SK-N-SH (cell line): ENCODE measurements around the gene COL23A1. TPM values are rescaled to one million over a fixed set of nuclear protein-coding genes. Genes with fewer than 3 reads are reported as not detected.

Source experiments
- CTCF ChIA-PET: fragments of 300-600, 350-600 bp; formaldehyde crosslinking; extraction: SDS; loops from one replicate; lab custom pipeline; 2021; lab: Yijun Ruan, JAX
- POLR2A ChIA-PET: fragments of 350-600 bp; sonication (Branson Sonifier 250); formaldehyde crosslinking; extraction: SDS; loops from one replicate; lab custom pipeline; 2020; ENCODE audit warnings: antibody characterized with exemption, inconsistent platforms; lab: Yijun Ruan, JAX
- DNase-seq: peaks from one replicate; pipeline ENCODE4 v3.0.0; 2012
- H2AFZ ChIP-seq: fragments of 200-600 bp; sonication (generic); 2 replicates; pipeline ENCODE4 v1.8.1; 2016; ENCODE audit warnings: antibody characterized with exemption, mild to moderate bottlenecking, low read depth
- H3F3A ChIP-seq: fragments of 200-600 bp; sonication (generic); replicated peaks from 2 replicates; pipeline ENCODE3; 2016; ENCODE audit warnings: antibody characterized with exemption, mild to moderate bottlenecking; ENCODE audit not compliant: insufficient read depth
- H3K27ac ChIP-seq, 2 experiments: fragments of 200-500 bp in 1 of 2; fragments of 200-600 bp in 1 of 2; sonication (Bioruptor generic) in 1 of 2; sonication (generic), shearing (Covaris generic) in 1 of 2; 2 replicates each; pipeline versions ENCODE4 v1.5.1 to v1.6.1; 2014 to 2016; ENCODE audit warnings: low read depth in 2 of 2, inconsistent platforms in 1 of 2, low read length in 1 of 2, mild to moderate bottlenecking in 1 of 2, mixed read lengths in 1 of 2
- H3K27me3 ChIP-seq: fragments of 200-600 bp; sonication (generic), shearing (Covaris generic); 2 replicates; pipeline ENCODE4 v1.6.1; 2016; ENCODE audit warnings: mixed run types; ENCODE audit not compliant: insufficient read depth
- H3K36me3 ChIP-seq, 2 experiments: fragments of 200-500 bp in 1 of 2; fragments of 200-600 bp in 1 of 2; sonication (Bioruptor generic) in 1 of 2; sonication (generic) in 1 of 2; replicated peaks in 1 of 2; 2 replicates each; pipeline versions ENCODE3 to v1.5.1; 2014 to 2016; ENCODE audit warnings: low read length in 1 of 2, mild to moderate bottlenecking in 1 of 2; ENCODE audit not compliant: insufficient read depth in 2 of 2, control insufficient read depth in 1 of 2
- H3K4me1 ChIP-seq, 2 experiments: fragments of 200-500 bp in 1 of 2; fragments of 200-600 bp in 1 of 2; sonication (Bioruptor generic) in 1 of 2; sonication (generic), shearing (Covaris generic) in 1 of 2; 2 replicates each; pipeline versions ENCODE4 v1.5.1 to v1.6.1; 2014 to 2016; ENCODE audit warnings: low read depth in 1 of 2, low read length in 1 of 2, mixed run types in 1 of 2; ENCODE audit not compliant: insufficient read depth in 2 of 2, control insufficient read depth in 1 of 2
- H3K4me2 ChIP-seq: fragments of 200-600 bp; sonication (generic), shearing (Covaris generic); 2 replicates; pipeline ENCODE4 v1.6.1; 2017; ENCODE audit warnings: mixed run types
- H3K4me3 ChIP-seq, 2 experiments: fragments of 200-500 bp in 1 of 2; fragments of 200-600 bp in 1 of 2; sonication (Bioruptor generic) in 1 of 2; sonication (generic), shearing (Covaris generic) in 1 of 2; 2 replicates each; pipeline versions ENCODE4 v1.5.1 to v1.8.1; 2014 to 2016; ENCODE audit warnings: low read depth in 2 of 2, inconsistent platforms in 1 of 2, low read length in 1 of 2, mild to moderate bottlenecking in 1 of 2, mixed read lengths in 1 of 2, moderate library complexity in 1 of 2
- H3K79me2 ChIP-seq: fragments of 200-600 bp; sonication (generic); 2 replicates; pipeline ENCODE4 v1.8.1; 2017; ENCODE audit warnings: mild to moderate bottlenecking; ENCODE audit not compliant: insufficient read depth
- H3K9ac ChIP-seq: fragments of 200-600 bp; sonication (generic); 2 replicates; pipeline ENCODE4 v1.6.1; 2017; ENCODE audit warnings: mixed run types
- H3K9me2 ChIP-seq: fragments of 200-600 bp; sonication (generic); 2 replicates; pipeline ENCODE4 v1.6.1; 2017; ENCODE audit warnings: mixed run types
- H3K9me3 ChIP-seq: fragments of 200-600 bp; sonication (generic); 2 replicates; pipeline ENCODE4 v1.6.1; 2017; ENCODE audit warnings: mixed run types, mild to moderate bottlenecking, moderate library complexity
- H4K20me1 ChIP-seq: fragments of 200-600 bp; sonication (generic); 2 replicates; pipeline ENCODE4 v1.6.1; 2017; ENCODE audit warnings: mild to moderate bottlenecking, mixed run types; ENCODE audit not compliant: insufficient read depth
- CHD2 ChIP-seq: fragments of 150-350 bp; IDR thresholded peaks from 2 replicates; pipeline ENCODE4 v1.6.1; 2018; ENCODE audit warnings: low read length; ENCODE audit not compliant: partially characterized antibody
- FOXM1 ChIP-seq: IDR thresholded peaks from 2 replicates; pipeline ENCODE4 v1.4.0; 2012; ENCODE audit warnings: low read depth, mild to moderate bottlenecking
- MEF2A ChIP-seq: IDR thresholded peaks from 2 replicates; pipeline ENCODE4 v1.4.0; 2012; ENCODE audit warnings: low read depth, borderline replicate concordance
- MXI1 ChIP-seq: IDR thresholded peaks from 2 replicates; pipeline ENCODE4 v1.6.1; 2012; ENCODE audit warnings: mild to moderate bottlenecking, low read depth, low read length, improper control_type of control experiment
- NFIC ChIP-seq: IDR thresholded peaks from 2 replicates; pipeline ENCODE4 v1.4.0; 2012; ENCODE audit warnings: borderline replicate concordance
- NRF1 ChIP-seq: IDR thresholded peaks from 2 replicates; pipeline ENCODE4 v1.6.1; 2012; ENCODE audit warnings: low read depth, mild to moderate bottlenecking, low read length
- POLR2AphosphoS5 ChIP-seq: IDR thresholded peaks from 2 replicates; pipeline ENCODE4 v1.6.1; 2012; ENCODE audit warnings: low read depth, low read length
- REST ChIP-seq: IDR thresholded peaks from 2 replicates; pipeline ENCODE4 v1.6.1; 2012; ENCODE audit warnings: mild to moderate bottlenecking, low read depth, low read length, moderate library complexity
- RFX5 ChIP-seq: IDR thresholded peaks from 2 replicates; pipeline ENCODE4 v1.6.1; 2012; ENCODE audit warnings: mild to moderate bottlenecking, improper control_type of control experiment, low read length
- RXRA ChIP-seq: IDR thresholded peaks from 2 replicates; pipeline ENCODE4 v1.4.0; 2012; ENCODE audit warnings: low read depth, mild to moderate bottlenecking, borderline replicate concordance
- SIN3A ChIP-seq: IDR thresholded peaks from 2 replicates; pipeline ENCODE4 v1.6.1; 2012; ENCODE audit warnings: low read depth, mild to moderate bottlenecking, low read length, moderate library complexity, borderline replicate concordance
- SMC3 ChIP-seq: IDR thresholded peaks from 2 replicates; pipeline ENCODE4 v1.6.1; 2012; ENCODE audit warnings: low read depth, low read length, improper control_type of control experiment
- WGBS: methylation state at CpG from one replicate; pipeline ENCODE4 v1.1.6; 2017; ENCODE audit warnings: low lambda C conversion rate; 5-methylcytosine and 5-hydroxymethylcytosine counted together
- polyA plus RNA-seq, 3 experiments: library from polyadenylated mRNA; depleted of rRNA; stranded (reverse); fragments of >200 nt; gene quantifications; 2 replicates each; pipeline ENCODE4 v1.2.3, GENCODE V29; 2012
- TF ChIP-seq, protein P1 (sequence below): IDR thresholded peaks from 2 replicates; pipeline ENCODE4 v1.4.0; 2012; ENCODE audit warnings: low read depth, borderline replicate concordance
- TF ChIP-seq, protein P2 (sequence below): IDR thresholded peaks from 2 replicates; pipeline ENCODE4 v1.4.0; 2012; ENCODE audit warnings: low read depth

COL23A1 gene
- polyA plus RNA-seq, 1 of the 3 experiments (the other 2 are of a cell fraction), result 0.10 TPM

DNA sequence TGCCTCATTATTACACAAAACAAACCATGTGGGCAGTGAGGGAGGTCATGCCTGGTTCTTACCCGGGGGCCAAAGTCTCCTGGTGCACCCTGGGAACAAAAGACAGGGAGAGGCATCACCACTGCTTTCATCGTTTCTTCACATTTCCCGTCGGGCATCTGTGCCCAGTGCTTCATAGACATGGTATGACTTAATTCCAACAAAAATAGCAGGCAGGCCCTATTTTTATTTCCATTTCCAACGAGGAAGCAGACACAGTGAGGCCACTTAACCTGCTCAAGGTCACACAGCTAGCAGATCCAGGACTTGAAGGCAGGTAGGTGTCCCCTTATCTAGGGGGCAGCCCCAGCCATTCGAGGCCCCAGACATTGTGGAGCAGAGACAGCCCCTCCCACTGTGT is 322.9 kb downstream of the COL23A1 start (continued):
- TF ChIP-seq REST, result no peak

DNA sequence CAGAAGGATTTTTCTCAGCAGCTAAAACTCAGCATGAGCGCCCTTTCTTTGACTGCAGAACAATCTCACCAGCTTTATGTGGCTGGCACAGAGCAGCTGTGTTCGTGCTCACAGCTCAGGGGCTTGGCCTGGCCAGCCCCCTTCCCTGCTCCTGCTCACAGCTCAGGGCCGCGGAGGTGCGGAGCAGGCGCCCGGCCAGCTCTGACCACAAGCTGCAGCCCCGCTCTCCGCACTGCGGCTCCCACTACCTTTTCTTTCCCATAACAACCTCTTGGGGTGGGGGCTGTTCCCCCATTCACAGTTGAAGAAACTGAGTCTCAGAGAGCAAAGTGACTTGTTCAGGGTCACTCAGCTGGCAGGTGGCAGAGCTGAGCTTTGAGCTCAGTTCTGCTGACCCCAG is 323.6 kb downstream of the COL23A1 start:
- no peaks in the 10 kb centered on the region for H4K20me1 ChIP-seq
- no peak overlapping the region for H3K9ac ChIP-seq
- H3K9me3 ChIP-seq, result no peaks in the 10 kb centered on the region
- H3K27me3 ChIP-seq, result no peaks in the 10 kb centered on the region
- no peak overlapping the region for H3K27ac ChIP-seq
- H2AFZ ChIP-seq, result no peak overlapping the region
- H3K36me3 ChIP-seq, result no peaks in the 10 kb centered on the region
- no peaks in the 10 kb centered on the region for H3K4me1 ChIP-seq
- H3K4me3 ChIP-seq, result no peak overlapping the region
- 74% methylated on average over 6 of the region's 10 CpGs for WGBS
- H3K79me2 ChIP-seq, result no peaks in the 10 kb centered on the region
- H3K9me2 ChIP-seq, result no peaks in the 10 kb centered on the region
- H3F3A ChIP-seq, result no peaks in the 10 kb centered on the region
- DNase-seq, result no peak
- ChIA-PET POLR2A (interaction anchor here (0.8 kb wide), 1 partner anchor 9 kb away, joined by 3 read pairs; no protein-coding TSS in a partner anchor), CTCF (interaction anchor here (1.1 to 3.1 kb wide), 4 partner anchors 10 to 286 kb away, joined by 3 to 9 read pairs (median 6); no protein-coding TSS in a partner anchor)
- TF ChIP-seq MXI1, result no peak
- no peak for TF ChIP-seq RXRA
- TF ChIP-seq, protein P1, sequence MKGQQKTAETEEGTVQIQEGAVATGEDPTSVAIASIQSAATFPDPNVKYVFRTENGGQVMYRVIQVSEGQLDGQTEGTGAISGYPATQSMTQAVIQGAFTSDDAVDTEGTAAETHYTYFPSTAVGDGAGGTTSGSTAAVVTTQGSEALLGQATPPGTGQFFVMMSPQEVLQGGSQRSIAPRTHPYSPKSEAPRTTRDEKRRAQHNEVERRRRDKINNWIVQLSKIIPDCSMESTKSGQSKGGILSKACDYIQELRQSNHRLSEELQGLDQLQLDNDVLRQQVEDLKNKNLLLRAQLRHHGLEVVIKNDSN, result no peak
- TF ChIP-seq NFIC, result no peak
- no peak for TF ChIP-seq NRF1
- no peak for TF ChIP-seq CHD2
- TF ChIP-seq SIN3A, result no peak
- TF ChIP-seq REST, result no peak
- TF ChIP-seq FOXM1, result no peak
- no peak for TF ChIP-seq SMC3
- no peak for TF ChIP-seq MEF2A
- no peak for TF ChIP-seq RFX5
- no peak for TF ChIP-seq POLR2AphosphoS5
- TF ChIP-seq, protein P2, sequence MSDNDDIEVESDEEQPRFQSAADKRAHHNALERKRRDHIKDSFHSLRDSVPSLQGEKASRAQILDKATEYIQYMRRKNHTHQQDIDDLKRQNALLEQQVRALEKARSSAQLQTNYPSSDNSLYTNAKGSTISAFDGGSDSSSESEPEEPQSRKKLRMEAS, result no peak
- no peak overlapping the region for H3K4me2 ChIP-seq
